HEK293T (cell line): ENCODE data around the gene KPNA2.

Source experiments
- ARNT ChIP-seq: fragments of 450-650 bp; IDR thresholded peaks from 2 replicates; pipeline ENCODE4 v1.6.1; 2017; ENCODE audit warnings: mild to moderate bottlenecking
- FOXA1 ChIP-seq: fragments of 450-650 bp; IDR thresholded peaks from 2 replicates; pipeline ENCODE4 v1.6.1; 2016; ENCODE audit warnings: mild to moderate bottlenecking
- SP1 ChIP-seq: fragments of 450-650 bp; IDR thresholded peaks from 2 replicates; pipeline ENCODE4 v1.6.1; 2017
- TARDBP ChIP-seq: fragments of 450-650 bp; IDR thresholded peaks from 2 replicates; pipeline ENCODE4 v1.6.1; 2016
- ZNF384 ChIP-seq: fragments of 450-650 bp; IDR thresholded peaks from 2 replicates; pipeline ENCODE4 v1.6.1; 2016

GRCh38 chr17:68036304-68037147 is 991 bp downstream of the KPNA2 start:
- no peak for TF ChIP-seq ZNF384
- TF ChIP-seq ARNT = no peak
- no peak for TF ChIP-seq TARDBP
- no peak for TF ChIP-seq FOXA1
- TF ChIP-seq SP1 = no peak
